ENCODE measurements around the gene BNC2. TPM values are rescaled to one million over a fixed set of nuclear protein-coding genes. Genes with fewer than 3 reads are reported as not detected.

The BNC2 gene
- total RNA-seq, 1 donor from 2014 or later = 2.4 TPM

DNA sequence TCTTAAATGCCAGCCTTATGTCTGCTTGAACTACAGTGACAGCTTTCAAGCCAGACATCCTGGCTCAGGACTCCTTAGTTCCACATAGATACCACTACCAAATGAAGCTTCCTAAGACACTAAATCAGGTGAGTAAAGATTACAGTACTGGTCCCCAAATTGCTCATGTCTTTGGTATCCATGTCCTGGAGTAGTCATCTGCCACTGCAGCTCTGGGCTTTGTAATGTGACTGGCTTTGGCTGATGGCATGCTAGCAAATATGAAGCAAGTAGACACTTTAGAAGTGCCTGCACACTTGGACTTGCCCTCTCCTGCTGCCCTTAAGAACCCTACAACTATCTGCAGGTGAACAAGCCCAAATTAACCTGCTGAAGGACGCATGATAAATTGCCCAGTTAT is 334.9 kb downstream of the BNC2 start:
- no peak for DNase-seq (ENCODE audit: low spot score)
- Histone ChIP-seq H3K4me2 (no peak overlapping the region), H3K79me2 (ENCODE audit: low read depth) (no peaks in the 10 kb centered on the region), H3K9me3 (ENCODE audit: low read depth) (no peaks in the 10 kb centered on the region), H3K4me3 (no peak overlapping the region), H2AFZ (replicated peaks) (peak overlapping the region; percentile 45), H3K27ac (no peak overlapping the region), H3K27me3 (no peaks in the 10 kb centered on the region), H3K4me1 (peaks cover 3% of the 10 kb centered on the region), H3K36me3 (no peaks in the 10 kb centered on the region), H3F3A (ENCODE audit: low read depth) (no peaks in the 10 kb centered on the region), H3K9ac (no peak overlapping the region), H4K20me1 (ENCODE audit: low read depth) (no peaks in the 10 kb centered on the region)
- no peak overlapping the region for H3K4me3 Mint-ChIP-seq
- no peak overlapping the region for H3K27ac Mint-ChIP-seq
- TF ChIP-seq, protein P1, sequence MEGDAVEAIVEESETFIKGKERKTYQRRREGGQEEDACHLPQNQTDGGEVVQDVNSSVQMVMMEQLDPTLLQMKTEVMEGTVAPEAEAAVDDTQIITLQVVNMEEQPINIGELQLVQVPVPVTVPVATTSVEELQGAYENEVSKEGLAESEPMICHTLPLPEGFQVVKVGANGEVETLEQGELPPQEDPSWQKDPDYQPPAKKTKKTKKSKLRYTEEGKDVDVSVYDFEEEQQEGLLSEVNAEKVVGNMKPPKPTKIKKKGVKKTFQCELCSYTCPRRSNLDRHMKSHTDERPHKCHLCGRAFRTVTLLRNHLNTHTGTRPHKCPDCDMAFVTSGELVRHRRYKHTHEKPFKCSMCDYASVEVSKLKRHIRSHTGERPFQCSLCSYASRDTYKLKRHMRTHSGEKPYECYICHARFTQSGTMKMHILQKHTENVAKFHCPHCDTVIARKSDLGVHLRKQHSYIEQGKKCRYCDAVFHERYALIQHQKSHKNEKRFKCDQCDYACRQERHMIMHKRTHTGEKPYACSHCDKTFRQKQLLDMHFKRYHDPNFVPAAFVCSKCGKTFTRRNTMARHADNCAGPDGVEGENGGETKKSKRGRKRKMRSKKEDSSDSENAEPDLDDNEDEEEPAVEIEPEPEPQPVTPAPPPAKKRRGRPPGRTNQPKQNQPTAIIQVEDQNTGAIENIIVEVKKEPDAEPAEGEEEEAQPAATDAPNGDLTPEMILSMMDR (IDR thresholded peaks at IDR 0.05) = no peak
- TF ChIP-seq EZH2phosphoT487 (IDR thresholded peaks at IDR 0.05) (no peak), EZH2 (IDR thresholded peaks at IDR 0.05) (no peak)
- H3K9me3 Mint-ChIP-seq = no peaks in the 10 kb centered on the region
- peaks cover 3% of the 10 kb centered on the region for H3K4me1 Mint-ChIP-seq
- H3K36me3 Mint-ChIP-seq = no peaks in the 10 kb centered on the region
- no peaks in the 10 kb centered on the region for H3K27me3 Mint-ChIP-seq (ENCODE audit: insufficient read depth, low read depth)

DNA sequence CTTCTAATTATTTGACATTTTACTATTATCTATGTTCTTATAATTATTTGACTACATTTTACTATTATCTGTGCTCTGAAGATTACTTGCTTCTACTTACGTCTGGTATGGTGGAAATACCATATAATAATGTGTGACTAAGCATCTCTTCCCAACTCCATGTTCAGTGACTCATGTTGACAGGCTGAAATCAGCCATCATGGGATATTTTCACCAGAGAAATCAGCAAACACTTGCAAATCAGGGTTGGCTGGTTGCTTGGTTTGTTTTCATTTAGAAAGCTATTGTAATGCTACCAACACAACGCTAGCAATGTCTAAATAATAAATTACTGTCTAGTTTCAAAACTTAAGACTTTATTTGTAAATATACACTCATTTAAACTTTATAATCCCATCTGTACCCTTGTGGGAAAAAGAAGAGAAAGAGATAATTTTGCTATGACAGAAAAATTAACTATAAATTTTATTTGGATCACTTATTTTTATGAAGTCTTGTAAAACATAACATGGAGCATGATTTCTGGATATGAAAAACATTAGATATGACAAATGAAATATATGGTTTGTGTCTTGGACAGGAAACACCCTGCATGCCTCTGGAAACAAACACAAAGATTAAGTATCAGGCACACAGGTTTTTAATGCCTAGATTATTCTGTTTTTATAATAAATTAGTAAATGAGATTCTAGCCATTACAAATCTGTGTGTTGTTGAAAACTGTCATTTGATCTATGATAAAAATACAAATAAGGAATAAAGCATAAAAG is 337.6 kb downstream of the BNC2 start:
- Mint-ChIP-seq H3K27ac (no peak overlapping the region), H3K9me3 (no peaks in the 10 kb centered on the region), H3K4me3 (no peak overlapping the region), H3K27me3 (ENCODE audit: insufficient read depth, low read depth) (no peaks in the 10 kb centered on the region), H3K36me3 (no peaks in the 10 kb centered on the region), H3K4me1 (no peaks in the 10 kb centered on the region)
- Histone ChIP-seq H3K36me3 (no peaks in the 10 kb centered on the region), H3K4me1 (no peaks in the 10 kb centered on the region), H3K4me2 (no peak overlapping the region), H3K27ac (no peak overlapping the region), H3K79me2 (ENCODE audit: low read depth) (no peaks in the 10 kb centered on the region), H3K9ac (no peak overlapping the region), H4K20me1 (ENCODE audit: low read depth) (no peaks in the 10 kb centered on the region), H3K4me3 (no peak overlapping the region), H2AFZ (replicated peaks) (no peak overlapping the region), H3F3A (ENCODE audit: low read depth) (no peaks in the 10 kb centered on the region), H3K9me3 (ENCODE audit: low read depth) (no peaks in the 10 kb centered on the region), H3K27me3 (no peaks in the 10 kb centered on the region)
- no peak for TF ChIP-seq EZH2phosphoT487 (IDR thresholded peaks at IDR 0.05)
- TF ChIP-seq, protein P1 (IDR thresholded peaks at IDR 0.05) = no peak
- TF ChIP-seq EZH2 (IDR thresholded peaks at IDR 0.05) = no peak
- DNase-seq (ENCODE audit: low spot score) = no peak

GRCh38 chr9:16532272-16532671 is 338.2 kb downstream of the BNC2 start:
- H3K27ac Mint-ChIP-seq = no peak overlapping the region
- H3K27me3 ChIP-seq = no peaks in the 10 kb centered on the region

More at GRCh38 chr9:16532272-16532671, 338.2 kb downstream of the BNC2 start:
- Mint-ChIP-seq H3K9me3 (no peaks in the 10 kb centered on the region), H3K4me3 (no peak overlapping the region), H3K27me3 (ENCODE audit: insufficient read depth, low read depth) (no peaks in the 10 kb centered on the region), H3K36me3 (no peaks in the 10 kb centered on the region), H3K4me1 (no peaks in the 10 kb centered on the region)
- Histone ChIP-seq H3K27ac (no peak overlapping the region), H4K20me1 (ENCODE audit: low read depth) (no peaks in the 10 kb centered on the region), H2AFZ (replicated peaks) (no peak overlapping the region), H3K4me1 (no peaks in the 10 kb centered on the region), H3K79me2 (ENCODE audit: low read depth) (no peaks in the 10 kb centered on the region), H3K4me3 (no peak overlapping the region), H3K9ac (no peak overlapping the region), H3F3A (ENCODE audit: low read depth) (no peaks in the 10 kb centered on the region), H3K9me3 (ENCODE audit: low read depth) (no peaks in the 10 kb centered on the region), H3K4me2 (no peak overlapping the region), H3K36me3 (no peaks in the 10 kb centered on the region)
- TF ChIP-seq EZH2 (IDR thresholded peaks at IDR 0.05) = no peak
- no peak for DNase-seq (ENCODE audit: low spot score)
